ENCODE data around the gene CTNNBL1.

CTNNBL1 gene

DNA sequence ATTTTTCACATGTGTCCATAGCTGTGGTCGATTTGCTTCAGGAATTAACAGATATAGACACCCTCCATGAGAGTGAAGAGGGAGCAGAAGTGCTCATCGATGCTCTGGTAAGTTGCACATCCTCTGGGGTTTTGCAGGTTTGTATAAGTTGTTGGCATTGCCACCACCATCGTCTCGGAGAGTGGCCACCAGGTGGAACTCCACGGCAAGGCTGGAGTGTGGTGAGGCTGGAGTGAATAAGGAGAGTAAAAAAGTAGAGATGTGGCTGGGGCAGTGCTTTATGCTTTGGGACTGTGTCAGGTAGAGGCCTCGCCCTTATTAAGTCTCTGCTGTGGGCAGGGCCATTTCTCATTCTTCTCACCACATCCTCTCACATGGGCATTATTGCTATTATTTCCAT is 63.7 kb downstream of the CTNNBL1 start:
- in situ Hi-C loops (cut with MboI; ENCODE audit: low sequenced_read_pairs, unreplicated experiment): no loop called here
- TF ChIP-seq, protein P1, sequence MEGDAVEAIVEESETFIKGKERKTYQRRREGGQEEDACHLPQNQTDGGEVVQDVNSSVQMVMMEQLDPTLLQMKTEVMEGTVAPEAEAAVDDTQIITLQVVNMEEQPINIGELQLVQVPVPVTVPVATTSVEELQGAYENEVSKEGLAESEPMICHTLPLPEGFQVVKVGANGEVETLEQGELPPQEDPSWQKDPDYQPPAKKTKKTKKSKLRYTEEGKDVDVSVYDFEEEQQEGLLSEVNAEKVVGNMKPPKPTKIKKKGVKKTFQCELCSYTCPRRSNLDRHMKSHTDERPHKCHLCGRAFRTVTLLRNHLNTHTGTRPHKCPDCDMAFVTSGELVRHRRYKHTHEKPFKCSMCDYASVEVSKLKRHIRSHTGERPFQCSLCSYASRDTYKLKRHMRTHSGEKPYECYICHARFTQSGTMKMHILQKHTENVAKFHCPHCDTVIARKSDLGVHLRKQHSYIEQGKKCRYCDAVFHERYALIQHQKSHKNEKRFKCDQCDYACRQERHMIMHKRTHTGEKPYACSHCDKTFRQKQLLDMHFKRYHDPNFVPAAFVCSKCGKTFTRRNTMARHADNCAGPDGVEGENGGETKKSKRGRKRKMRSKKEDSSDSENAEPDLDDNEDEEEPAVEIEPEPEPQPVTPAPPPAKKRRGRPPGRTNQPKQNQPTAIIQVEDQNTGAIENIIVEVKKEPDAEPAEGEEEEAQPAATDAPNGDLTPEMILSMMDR (IDR thresholded peaks at IDR 0.05; ENCODE audit: borderline replicate concordance, control extremely low read depth, extremely low read depth, insufficient read depth, missing control alignments): no peak
- no peak for DNase-seq (ENCODE audit: low spot score)

DNA sequence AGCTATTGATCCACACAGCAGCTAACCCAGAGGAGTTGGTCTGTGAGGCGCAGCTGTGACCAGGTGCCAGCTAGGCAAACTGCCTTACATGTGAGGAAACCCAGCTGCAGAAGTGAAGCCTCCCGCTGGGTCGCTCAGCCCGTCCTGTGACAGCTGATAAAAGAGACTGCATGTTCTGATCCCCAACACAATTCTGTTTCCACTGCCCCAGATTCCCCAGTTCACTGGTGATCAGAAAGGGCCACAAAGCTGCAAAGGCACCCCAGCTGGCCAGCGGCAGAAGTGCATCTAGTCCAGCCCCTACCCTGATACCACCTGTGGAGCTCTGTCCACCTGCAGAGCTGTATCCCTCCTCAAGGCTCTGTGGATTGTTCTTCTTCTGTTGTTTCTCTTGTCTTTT is 64.5 kb downstream of the CTNNBL1 start:
- TF ChIP-seq, protein P1 (IDR thresholded peaks at IDR 0.05; ENCODE audit: borderline replicate concordance, control extremely low read depth, extremely low read depth, insufficient read depth, missing control alignments): no peak
- no peak for DNase-seq (ENCODE audit: low spot score)
- in situ Hi-C loops (cut with MboI; ENCODE audit: low sequenced_read_pairs, unreplicated experiment): no loop called here

DNA sequence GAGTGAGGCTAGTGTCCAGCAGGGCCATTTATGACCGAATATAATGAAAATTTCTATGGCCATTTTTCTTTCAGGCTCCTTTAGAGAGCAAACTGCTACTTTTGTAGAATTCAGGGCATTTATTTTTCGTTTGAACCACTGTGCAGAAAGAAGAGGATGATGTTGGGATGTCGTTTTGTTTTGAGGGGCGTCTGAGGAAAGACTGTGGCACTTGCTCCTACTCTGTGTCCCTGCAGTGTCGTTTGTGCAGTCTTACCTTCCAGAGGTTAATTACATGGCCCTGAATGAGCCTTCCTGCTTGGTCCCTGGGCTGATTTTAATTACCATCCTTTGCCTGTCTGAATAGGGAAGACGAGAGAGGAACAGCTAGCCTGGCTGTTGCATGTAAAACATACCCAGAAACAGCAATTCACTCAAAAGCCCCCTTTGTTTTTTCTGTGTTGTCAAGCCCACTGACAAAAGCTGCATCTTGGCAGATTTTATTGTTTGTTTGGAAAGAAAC is 65.3 kb downstream of the CTNNBL1 start:
- no peak for DNase-seq (ENCODE audit: low spot score)
- in situ Hi-C loops (cut with MboI; ENCODE audit: low sequenced_read_pairs, unreplicated experiment): no loop called here
- TF ChIP-seq, protein P1 (IDR thresholded peaks at IDR 0.05; ENCODE audit: borderline replicate concordance, control extremely low read depth, extremely low read depth, insufficient read depth, missing control alignments): no peak

DNA sequence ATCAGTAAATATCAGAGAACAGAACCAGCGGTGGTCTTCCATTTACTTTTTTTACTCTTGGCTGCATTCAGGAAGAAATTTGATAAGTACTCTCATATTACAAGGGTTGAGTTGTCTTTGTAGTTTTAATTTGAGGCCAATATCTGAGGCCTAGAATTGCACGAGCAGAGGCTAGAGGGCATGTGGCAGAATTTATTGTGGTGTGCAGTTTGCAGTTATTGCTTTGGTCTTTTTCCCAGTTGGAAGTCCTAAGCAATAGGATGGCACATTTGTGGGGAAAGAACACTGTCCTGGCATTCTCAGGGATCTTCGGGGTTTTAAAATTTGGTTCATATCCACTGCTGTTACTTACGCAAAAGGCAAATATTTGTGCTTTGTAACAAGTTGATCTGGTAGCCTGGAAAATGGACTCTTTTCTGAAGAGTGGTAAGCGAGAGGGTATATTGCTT is 66.0 kb downstream of the CTNNBL1 start:
- TF ChIP-seq, protein P1 (IDR thresholded peaks at IDR 0.05; ENCODE audit: borderline replicate concordance, control extremely low read depth, extremely low read depth, insufficient read depth, missing control alignments): no peak
- DNase-seq (ENCODE audit: low spot score): no peak
- in situ Hi-C loops (cut with MboI; ENCODE audit: low sequenced_read_pairs, unreplicated experiment): no loop called here

DNA sequence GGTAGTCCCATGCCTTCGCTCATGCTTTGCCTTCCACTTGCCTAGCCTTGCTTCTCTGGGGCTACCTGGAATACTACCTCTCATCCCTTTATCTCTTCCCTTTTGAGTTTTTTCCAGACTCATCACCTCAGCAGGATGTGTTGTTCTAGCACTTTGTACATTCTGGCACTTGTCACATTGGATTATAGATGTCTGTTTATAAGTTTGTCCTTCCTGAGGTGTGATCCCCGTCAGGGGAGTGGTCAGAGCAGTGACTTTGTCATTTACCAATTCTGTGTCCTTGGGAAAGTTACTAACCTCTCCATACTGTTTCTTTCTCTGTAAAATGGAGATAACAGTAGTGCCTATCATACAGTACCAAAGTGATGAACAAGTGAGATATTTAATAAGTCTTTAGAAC is 66.5 kb downstream of the CTNNBL1 start:
- DNase-seq (ENCODE audit: low spot score): no peak
- TF ChIP-seq, protein P1 (IDR thresholded peaks at IDR 0.05; ENCODE audit: borderline replicate concordance, control extremely low read depth, extremely low read depth, insufficient read depth, missing control alignments): no peak
- in situ Hi-C loops (cut with MboI; ENCODE audit: low sequenced_read_pairs, unreplicated experiment): no loop called here

DNA sequence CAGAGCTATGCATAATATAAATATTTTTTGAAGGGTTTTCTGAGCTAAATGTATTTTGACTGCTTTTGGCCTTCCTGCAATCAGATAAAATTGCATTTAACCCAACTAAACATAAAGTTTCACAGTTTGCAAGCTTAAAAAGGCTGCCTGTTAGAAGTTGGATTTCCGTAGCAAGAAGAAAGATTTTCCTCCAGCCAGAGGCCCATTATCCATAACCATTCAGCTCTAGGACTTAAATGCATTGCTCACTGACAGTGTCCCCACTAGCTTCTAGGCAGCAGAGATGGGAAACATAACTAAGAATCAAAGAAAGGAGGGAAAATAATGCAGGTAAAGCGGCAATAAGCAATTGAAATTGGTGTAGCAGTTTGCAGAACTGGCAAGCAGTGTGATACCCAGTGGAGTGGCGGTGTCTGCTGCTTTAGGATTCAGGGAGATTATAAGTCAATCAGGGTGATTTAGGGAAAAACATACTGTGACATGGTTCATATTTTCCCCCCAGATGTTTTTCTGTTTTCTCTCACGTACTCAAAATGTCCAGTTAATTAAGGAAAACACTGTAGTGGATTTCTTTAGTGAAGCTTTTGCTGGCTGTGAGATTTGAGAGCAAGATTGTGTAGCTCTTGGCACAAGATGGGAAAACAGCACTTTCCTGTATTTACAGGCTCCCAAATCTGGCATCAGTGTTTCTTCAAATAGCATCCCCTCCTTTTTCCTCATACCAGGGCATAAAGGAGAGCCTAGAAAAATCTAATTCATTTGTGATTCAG is 69.1 kb downstream of the CTNNBL1 start:
- in situ Hi-C loops (cut with MboI; ENCODE audit: low sequenced_read_pairs, unreplicated experiment): no loop called here
- no peak for DNase-seq (ENCODE audit: low spot score)

More for the DNA sequence above, 69.1 kb downstream of the CTNNBL1 start:
- TF ChIP-seq, protein P1 (IDR thresholded peaks at IDR 0.05; ENCODE audit: borderline replicate concordance, control extremely low read depth, extremely low read depth, insufficient read depth, missing control alignments): no peak

Data from GM13976 (cell line).